Activated CD4-positive, alpha-beta T cell treated with anti-CD3 and anti-CD28 coated beads for 24 hours (primary cell): ENCODE measurements around the gene OVCH1.
"Not testable (repeated sequence)": the region's sequence is repeated elsewhere in the genome, so short reads cannot be mapped to it uniquely, and the experiment has no call there.

Source experiments
- DNase-seq, 2 donors: peaks; one replicate each; pipeline ENCODE4 v3.0.0-alpha.2; 2020; ENCODE audit warnings: low read depth in 2 of 2

Gene OVCH1

DNA sequence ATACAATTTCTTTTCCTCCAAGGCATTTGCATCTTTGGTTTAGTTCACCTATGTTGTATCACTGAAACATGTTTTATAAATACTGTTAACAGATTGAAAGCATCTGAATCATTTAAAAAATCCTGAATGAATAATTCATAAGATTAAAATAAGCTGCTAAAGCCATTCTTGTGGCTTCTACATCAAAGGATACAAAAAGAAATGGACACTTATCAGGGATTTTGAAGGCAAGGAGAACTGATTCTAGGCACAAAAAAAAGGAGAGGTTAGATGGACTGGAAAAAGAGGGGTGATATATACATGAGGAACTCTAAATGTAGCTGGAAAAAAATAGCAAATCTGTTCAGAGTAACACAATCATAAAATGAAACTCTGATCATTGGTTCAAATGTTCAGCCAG, 5.8 kb upstream of the OVCH1 start:
- DNase-seq = no peak

DNA sequence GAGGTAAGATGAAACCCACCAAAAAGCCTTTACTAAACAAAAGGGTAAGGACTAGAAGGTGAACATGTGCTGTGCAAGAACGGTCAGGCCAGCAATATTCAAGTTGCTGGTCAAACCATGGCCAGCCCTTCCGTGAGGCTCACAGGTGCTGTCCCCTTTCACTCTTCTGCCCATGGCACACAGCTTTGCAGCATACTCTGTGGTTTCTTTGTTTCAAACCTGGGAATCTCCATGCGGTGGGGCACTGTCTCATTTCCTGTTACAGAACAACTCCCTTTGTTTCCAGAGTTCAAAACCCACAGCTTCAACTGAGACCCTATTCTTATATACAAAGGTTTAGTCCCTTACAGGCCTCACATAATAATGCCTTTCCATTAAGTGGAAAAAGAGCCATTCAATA, 1.7 kb upstream of the OVCH1 start:
- DNase-seq = no peak

DNA sequence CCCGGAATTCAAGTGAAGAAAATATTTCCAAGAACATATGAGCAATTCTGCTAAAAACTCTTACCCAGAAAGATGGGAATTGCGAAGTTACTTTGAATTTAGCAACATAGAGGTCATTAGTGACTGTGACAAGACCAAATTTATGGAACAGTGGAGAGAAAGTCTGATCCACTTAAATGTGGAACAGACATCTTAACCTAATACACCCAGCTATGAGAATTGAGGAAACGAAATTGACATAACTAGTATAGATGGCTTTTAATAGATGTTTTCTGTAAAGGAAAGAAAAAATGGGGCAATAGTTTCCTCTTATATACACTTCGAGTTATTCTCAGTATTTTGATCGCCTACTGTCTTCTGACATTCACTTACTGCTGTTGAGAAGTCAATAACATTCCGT, 4.6 kb downstream of the OVCH1 start:
- DNase-seq = no peak

DNA sequence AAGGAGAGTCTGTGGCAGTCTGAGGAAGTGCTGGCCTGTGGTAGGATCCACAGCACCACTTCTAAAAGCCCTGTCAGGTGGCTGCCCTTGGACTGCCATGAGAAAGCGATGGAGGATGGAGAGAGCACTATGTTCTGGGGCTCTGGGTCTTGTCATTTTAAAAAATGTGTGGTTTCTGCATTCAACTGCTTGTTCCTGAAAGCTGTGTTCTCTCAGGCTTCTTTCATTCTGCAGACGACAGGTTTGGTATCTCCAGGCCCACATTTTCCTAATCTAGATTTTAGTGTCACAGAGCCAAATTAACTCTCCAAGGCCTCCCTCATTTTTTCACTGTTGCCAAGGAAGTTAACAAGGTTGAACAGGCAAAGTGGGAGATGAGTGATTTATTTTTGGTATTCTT, 10.5 kb downstream of the OVCH1 start:
- no peak for DNase-seq

DNA sequence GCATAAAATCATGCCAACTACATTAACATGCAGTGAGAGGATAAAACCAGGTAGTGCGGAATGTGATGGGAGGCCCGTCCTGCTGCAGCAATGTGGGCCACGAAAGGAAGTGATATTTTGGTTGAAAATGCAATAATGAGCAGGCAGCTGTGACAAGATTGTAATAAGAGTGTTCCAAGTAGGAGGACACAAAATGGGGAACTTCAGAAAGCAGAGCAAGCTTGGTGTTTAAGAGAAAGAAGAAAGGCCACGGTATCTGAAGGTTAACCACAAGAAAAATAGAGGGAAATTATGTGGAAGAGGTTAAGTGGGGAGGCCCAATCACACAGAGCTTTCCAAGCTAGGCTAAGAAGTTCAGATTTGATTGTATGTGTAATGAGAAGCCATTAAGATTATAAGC, 34.3 kb downstream of the OVCH1 start:
- no peak for DNase-seq

DNA sequence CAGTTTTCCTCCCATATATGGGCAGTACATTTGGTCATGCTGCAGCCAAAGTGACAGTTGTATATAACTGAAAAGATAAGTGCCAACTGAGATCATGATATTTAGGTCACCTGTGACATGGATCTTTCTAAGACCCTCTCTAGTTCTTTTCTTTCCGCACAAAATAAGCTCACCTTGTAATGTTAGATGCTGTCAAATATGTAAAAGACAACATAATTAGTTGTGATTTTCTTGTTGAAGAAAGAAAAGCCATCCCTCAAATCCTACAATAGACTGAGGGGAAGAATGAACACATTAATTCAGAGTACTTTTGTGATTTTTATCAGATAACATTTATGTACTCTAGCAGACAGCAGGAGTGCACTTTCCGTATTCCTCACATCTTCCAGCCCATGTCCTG, 37.4 kb downstream of the OVCH1 start:
- no peak for DNase-seq

DNA sequence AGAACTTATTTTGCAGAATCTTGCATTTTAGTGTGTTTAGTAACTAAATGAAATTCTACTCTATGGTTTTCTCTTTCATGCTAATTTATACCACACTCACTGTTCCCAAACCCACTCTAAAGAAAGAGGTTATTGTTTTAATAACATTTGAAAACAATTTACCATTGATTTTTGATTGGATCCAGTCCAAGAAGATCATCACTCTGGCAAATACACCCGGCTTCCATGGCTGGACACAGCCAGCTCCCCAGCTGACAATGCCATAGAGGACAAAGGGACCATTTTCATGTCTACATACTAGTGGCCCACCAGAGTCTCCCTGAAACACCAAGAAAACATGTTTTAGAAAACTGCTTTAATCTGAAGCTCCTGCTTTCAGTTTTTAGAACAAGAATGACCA, 42.4 kb downstream of the OVCH1 start:
- DNase-seq = no peak

DNA sequence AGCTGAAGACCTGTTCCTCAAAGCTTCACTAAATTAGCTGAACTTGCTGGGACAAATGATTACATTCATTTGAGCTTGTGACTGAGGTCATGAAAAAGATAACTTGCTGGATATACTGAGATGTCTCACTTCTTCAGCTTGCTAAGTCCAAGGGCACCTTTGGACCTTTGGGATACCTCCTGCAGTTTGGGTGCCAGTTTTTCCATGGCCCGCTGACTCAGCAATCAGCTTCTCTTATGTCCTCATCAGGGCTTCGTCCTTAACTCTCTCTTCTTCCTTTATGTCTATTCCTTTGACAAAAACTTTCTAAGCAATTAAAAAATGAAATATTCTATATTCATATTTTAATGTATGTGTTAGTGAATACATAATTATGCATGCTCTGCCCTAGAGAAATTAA, 45.6 kb downstream of the OVCH1 start:
- DNase-seq = no peak

DNA sequence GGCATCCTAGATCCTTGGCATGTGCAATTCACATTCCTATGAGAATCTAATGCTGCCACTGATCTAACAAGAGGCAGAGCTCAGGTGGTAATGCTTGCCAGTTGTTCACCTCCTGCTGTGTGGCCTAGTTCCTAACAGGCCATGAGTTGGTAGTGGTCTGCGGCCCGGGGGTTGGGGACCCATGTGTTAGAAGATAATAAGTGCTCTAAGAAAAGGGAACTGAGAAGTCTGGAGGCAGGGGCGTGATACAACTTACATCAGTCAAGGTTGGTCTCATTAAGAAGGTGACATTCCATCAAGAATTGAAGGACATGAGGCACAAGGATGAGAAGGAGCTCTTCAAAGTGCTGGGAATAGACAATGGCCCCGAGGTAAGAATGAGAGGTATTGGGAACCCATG, 49.3 kb downstream of the OVCH1 start:
- no peak for DNase-seq

DNA sequence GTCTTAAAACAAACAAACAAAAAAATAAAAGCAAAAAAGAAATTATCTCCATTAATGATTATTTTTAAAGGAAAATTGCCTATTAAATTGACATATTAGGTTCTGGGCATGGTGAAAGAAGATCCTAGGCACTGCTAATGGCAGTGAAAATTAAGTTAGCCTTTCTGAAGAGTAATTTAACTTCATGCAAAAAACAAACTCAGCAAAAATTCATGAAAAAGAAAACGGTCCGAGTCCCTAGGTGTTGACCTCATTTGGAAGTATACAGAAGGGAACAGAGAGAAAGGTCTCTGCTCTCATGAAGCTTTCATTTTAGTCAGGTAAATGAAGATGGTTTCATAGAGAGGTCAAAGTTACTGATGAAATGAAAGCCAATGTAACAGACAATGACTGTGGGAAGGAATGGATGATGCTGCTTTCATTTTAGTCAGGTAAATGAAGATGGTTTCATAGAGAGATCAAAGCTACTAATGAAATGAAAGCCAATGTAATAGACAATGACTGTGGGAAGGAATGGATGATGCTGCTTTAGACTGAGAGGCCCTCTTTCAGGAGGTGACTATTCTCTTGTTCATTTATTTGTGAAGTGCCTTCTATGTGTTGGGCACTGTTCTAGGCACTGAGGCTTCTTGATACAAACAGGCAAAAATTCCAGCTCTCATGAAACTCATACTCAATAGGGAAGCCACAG, 50.1 kb downstream of the OVCH1 start:
- DNase-seq = no peak

DNA sequence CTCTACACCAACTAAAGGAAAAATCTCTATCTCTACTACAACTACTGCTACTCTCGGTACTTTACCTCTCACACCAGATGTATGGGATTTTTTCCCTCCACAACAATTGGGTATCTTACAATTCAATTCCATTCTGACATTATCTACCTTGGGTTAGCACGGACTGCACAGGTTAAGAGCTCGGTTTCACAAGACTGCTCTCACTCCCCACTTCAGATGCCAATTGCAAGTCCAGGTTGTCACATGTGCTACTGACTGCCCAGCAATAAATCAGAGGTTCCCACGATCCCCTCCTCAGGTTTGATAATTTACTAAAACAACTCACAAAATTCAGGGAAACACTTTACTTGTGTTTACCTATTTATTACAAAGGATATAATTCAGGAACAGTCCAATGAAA, 58.0 kb downstream of the OVCH1 start:
- no peak for DNase-seq

DNA sequence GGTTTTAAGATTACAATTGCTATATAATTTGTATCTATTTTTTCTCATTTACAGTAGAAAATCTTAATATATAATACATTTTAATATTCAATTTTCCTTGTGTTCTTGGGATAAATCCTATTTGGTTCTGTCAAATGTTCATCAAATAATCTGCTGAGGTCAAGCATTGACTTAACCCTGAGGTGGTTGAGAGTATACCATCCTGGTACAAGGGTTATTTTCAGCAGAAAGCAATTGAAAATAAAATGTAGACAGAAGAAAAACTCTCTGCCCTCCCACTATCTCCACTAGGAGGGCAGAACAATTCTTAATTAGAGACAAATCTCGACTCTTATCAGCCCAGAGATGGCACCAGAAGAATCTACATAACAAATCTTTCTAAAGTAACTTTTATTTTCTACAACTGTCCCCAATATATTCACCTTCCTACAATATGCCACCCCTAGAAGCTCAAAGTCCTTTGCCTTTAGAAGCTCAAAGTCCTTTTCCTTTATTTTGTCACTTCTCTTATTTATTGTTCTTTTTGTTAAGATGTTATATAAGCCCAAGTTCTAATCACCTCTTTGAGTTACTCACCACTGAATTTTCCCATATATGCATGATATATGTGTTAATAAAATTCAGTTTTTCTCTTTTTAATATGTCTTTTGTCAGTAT, 58.6 kb downstream of the OVCH1 start:
- DNase-seq = no peak

DNA sequence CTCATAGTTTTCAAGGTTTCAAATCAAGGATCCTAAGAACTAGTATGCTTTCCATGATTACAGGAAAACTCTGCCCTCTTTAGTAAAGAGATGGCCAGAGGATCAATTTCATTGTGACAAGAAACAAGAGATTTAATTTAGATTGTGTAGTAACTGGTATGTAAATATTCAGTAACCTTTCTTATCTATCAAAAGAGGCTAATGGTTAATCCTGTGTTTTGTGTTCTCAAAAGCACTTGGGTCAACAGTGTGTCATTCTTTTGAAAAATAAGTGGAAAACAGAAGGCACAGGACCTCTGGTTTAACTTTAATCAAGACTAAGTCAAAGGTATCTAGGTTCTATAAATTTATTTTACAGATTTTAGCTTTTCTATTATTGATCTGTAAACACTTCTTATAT, 59.9 kb downstream of the OVCH1 start:
- no peak for DNase-seq

DNA sequence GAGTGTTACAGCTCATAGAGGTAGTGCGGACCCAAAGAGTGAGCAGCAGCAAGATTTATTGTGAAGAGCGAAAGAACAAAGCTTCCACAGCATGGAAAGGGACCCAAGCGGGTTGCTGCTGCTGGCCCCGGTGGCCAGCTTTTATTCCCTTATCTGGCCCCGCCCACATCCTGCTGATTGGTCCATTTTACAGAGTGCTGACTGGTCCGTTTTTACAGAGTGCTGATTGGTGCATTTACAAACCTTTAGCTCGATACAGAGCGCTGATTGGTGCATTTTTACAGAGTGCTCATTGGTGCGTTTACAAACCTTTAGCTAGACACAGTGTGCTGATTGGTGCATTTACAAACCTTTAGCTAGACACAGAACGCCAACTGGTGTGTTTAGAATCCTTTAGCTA, 60.7 kb downstream of the OVCH1 start:
- not testable (repeated sequence) for DNase-seq

DNA sequence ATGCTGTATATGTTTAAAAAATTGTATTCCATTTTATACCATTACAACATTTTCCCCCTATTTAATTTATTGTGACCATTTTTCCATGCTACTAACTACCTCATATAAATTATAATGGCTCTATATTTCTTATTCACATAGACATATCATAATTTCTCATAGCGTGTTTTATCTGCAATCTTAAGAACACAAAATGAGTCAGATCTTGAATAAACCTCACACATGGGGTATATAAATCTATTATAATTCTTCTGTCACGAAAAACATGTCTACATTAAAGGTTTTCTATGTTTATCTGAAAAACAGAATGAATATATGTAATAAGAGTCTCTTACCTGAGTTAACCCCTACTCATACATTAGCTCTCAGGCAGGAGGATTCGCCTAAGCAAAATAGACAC, 66.0 kb downstream of the OVCH1 start:
- DNase-seq = no peak

DNA sequence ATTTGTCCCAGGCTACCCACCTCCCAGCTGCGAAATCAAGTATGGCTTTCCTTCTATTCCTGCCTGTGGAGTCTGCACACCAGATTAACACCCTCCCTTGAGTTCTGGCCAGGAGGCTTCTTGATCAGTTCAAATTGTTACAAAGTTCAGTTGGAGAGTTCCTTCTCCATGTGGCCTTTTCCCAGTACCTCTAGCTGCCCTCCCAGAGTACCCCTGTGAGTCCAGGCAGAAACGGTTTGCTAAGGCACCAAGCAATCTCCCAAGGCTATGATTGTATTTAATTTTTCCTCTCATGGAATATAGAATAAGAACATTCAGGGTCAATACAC, 66.8 kb downstream of the OVCH1 start:
- no peak for DNase-seq

DNA sequence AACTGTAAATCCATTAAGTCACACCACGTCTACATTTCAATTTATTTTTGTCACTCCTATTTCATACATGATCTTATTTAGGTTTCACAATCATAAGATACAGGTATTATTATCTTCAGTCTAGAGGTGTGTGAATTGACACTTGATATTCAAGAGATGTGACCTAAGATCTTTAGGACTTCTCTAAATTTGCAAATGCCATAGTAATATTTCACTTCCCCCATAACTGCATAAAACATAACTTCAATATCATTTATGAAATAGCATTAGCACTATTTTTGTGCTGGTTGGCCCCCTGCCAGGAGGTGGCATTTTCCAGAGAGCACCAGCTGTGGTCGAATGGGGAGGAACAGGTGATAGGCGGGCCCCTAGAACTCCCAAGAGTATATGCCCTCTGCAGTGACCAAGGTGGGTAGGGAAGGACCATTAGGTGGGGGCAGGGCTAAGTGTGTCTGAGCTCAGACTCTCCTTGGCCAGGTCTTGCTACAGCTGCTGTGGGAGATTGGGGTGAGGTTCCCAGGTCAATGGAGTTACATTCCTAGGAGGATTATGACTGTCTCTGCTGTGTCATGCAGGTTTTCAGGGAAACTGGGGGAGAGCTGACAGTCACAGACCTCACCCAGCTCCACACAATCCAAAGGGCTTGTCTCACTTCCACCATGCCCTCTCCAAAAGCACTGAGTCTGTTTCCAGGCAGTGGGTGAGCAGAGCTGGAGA, 67.3 kb downstream of the OVCH1 start:
- no peak for DNase-seq

DNA sequence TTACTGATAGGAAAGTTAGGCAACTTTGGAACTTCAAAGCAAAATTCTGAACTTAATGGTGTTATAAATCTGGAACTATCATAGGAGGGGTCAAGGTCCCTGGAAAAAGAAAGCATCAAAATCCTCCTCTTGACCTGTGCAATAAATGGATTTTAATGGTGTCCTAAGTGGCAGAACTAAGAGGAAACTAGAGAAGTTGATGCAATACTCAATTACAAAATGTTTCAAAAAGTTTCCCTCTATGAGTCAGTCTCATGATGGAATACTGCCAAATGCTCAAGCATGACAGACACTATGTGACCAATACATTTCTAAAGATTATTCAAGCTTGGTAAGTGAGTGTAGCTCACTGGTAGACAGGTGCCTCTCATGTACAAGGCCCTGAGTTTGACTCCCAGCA, 68.9 kb downstream of the OVCH1 start:
- no peak for DNase-seq

DNA sequence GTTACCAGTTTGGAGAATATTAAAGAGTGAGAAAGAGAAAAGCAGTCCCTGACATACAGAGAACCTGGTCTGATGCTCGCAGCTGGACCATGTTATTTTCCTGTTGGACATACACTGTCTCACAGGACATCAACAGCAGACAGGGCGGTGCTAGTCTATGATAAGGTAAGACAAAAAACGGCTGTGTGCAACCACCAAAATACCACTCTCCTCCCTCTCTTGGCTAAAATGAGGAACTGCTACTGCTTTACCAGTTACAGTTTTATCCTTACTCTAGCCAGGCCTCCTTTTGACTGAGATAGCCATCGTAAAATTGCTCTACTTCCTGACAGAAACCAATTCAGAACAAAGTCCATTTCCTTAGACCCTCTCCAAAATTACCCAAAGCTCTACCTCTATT, 69.5 kb downstream of the OVCH1 start:
- no peak for DNase-seq

DNA sequence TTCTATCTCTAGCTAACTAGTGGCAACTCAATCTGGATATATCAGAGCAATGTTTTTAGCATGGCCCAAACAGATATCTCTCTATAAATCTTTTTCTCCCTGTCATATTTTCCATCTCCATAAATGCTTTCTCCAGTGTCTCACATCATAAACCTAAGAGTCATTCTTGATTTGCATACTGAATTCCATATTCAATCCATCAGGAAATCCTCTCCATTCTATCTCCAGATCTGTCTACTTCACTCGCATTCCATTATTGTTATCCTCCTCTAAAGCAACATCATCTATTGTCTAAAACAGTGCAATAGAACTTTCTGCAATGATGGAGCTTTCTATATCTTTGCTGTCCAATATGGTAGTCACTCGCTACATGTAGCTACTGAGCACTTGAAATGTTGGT, 71.0 kb downstream of the OVCH1 start:
- no peak for DNase-seq

DNA sequence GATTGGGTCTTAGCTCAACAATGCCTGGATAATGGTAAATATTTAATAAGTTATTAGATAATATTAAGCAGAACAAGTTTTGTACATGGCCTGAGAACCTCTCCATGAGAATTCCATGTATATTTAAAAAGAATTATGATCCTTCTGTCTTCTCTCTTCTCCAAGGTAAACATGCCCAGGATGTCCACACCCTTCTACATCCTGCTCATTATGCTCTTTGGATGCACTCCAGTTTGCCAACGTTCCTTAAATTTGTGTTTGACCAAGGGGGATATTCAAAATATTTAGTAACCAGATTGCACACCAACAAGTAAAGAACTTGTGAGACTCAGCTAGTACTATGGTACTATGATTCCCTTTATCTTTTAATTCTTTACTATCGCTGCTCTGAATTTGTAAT, 71.8 kb downstream of the OVCH1 start:
- DNase-seq = no peak

DNA sequence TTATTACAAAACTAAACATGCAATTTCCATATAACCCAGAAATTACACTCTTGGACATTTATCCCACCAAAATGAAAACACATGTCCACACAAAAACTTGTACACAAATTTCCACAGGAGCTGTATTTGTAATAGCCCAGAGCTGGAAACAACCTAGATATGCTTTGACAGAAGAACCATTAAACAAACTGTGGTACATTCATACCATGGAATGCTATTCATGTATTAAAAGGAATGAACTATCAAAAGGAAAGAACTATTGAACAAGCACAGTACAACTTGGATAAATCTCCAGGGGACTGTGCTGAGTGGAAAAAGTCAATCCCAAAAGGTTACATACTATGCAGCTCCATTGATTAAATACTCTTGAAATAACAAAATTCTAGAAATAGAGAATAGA, 80.7 kb downstream of the OVCH1 start:
- DNase-seq = no peak

DNA sequence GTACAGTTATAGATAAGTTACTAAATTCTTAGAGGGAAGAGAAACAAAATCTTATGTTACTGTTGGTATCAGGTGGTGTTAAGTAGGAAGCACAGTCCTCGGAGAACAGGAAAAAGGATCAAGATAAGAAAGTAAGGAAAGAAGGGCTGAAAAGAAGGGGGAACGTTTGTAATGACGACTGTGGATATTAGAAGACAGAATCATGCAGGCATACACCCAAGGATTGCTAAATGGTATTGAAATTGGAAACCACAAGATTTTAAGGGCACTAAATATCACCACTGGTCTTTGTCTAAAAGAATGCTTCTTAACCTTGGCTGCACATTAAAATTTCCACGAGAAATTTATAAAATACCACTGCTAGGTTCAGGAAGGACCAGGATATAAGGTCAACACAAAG, 82.4 kb downstream of the OVCH1 start:
- no peak for DNase-seq

DNA sequence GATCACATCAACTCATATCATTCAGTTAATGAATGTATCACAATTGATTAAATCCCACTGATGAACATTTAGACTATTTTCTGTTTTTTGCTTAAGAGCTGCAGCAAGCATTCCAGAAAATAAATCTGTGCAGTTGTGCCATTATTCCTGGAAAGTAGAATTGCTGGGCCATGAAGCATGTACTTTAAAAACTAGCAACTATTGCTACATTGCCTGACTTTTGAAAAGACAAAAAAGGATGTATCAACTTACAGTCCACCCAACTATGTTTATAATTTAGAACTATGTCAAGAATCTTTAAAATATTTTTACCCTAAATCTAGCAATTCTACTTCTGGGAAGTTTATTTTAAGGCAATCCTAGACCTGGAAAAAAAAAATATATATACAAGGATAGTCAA, 83.1 kb downstream of the OVCH1 start:
- no peak for DNase-seq
